ENCODE data around the gene ANKRD55. TPM values are rescaled to one million over a fixed set of nuclear protein-coding genes. Genes with fewer than 3 reads are reported as not detected.

The ANKRD55 gene
- under 1 TPM in 3 of 4 donors, not detected in 1; 0.17 to 0.37 (median 0.32) TPM for total RNA-seq

DNA sequence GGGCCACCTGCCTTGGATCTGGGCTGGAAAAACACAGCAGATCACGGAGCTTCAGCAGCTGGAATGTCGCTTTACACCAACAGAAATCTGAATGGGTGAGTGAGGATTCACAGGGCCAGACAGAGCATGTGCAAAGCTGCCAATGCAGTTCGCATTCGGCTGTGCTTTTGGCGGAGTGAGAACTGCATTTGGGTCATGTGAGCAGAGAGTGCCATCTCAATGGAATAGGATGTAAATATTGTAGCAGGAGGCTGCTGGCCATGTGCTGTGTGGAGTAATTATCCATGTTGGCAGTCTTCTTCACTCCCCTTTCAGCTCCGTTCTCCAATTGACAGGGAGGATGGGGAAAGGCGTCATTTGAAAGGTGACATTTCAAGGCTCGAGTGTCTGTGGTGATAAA is at the start of gene ANKRD55:
ANKRD55 (minus strand) TSS at position 101 of the 400 bp plus-strand sequence. CDS start 417 bp downstream, outside the sequence.
- TF ChIP-seq, protein P1, sequence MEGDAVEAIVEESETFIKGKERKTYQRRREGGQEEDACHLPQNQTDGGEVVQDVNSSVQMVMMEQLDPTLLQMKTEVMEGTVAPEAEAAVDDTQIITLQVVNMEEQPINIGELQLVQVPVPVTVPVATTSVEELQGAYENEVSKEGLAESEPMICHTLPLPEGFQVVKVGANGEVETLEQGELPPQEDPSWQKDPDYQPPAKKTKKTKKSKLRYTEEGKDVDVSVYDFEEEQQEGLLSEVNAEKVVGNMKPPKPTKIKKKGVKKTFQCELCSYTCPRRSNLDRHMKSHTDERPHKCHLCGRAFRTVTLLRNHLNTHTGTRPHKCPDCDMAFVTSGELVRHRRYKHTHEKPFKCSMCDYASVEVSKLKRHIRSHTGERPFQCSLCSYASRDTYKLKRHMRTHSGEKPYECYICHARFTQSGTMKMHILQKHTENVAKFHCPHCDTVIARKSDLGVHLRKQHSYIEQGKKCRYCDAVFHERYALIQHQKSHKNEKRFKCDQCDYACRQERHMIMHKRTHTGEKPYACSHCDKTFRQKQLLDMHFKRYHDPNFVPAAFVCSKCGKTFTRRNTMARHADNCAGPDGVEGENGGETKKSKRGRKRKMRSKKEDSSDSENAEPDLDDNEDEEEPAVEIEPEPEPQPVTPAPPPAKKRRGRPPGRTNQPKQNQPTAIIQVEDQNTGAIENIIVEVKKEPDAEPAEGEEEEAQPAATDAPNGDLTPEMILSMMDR (IDR thresholded peaks at IDR 0.05) = no peak
- no peak for TF ChIP-seq POLR2A (IDR thresholded peaks at IDR 0.05)
- H3K4me3 ChIP-seq (ENCODE audit: low read depth, poor library complexity, severe bottlenecking) = no peak within 1 kb of the TSS
- intact Hi-C loops (cut with DNase I; ENCODE audit: low total_unique reads) = no loop called here
- no peak for DNase-seq (ENCODE audit: low spot score in 2 of 2)
- WGBS, 2 donors = 59 to 63% methylated on average over 8 of the region's 8 CpGs

DNA sequence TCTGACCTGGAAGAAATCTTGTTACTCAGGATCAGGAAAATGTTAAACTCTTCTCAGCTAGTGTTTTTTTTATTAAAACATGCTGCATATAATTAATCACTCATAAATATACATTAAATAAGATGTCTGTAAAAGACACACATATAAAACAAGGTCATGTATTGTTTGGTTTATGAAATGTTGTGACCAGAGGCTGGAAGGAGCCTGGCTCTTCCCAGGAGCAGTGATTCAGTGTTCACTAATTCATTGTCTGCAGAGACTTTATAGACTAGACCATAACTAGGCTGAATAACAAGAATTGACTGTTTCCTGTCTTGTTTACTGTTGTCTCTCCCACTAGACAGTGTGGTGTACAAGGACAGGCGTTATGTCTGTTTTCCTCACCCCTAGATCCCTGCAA is 49.1 kb upstream of the ANKRD55 start:
- no peak for DNase-seq (ENCODE audit: low spot score in 2 of 2)
- 95 to 97% methylated on average over 1 of the region's 1 CpG for WGBS, 2 donors
- no peak overlapping the region for H3K4me3 ChIP-seq (ENCODE audit: low read depth, poor library complexity, severe bottlenecking)
- TF ChIP-seq, protein P1 (IDR thresholded peaks at IDR 0.05) = no peak
- TF ChIP-seq POLR2A (IDR thresholded peaks at IDR 0.05) = no peak
- intact Hi-C loops (cut with DNase I; ENCODE audit: low total_unique reads) = no loop called here

DNA sequence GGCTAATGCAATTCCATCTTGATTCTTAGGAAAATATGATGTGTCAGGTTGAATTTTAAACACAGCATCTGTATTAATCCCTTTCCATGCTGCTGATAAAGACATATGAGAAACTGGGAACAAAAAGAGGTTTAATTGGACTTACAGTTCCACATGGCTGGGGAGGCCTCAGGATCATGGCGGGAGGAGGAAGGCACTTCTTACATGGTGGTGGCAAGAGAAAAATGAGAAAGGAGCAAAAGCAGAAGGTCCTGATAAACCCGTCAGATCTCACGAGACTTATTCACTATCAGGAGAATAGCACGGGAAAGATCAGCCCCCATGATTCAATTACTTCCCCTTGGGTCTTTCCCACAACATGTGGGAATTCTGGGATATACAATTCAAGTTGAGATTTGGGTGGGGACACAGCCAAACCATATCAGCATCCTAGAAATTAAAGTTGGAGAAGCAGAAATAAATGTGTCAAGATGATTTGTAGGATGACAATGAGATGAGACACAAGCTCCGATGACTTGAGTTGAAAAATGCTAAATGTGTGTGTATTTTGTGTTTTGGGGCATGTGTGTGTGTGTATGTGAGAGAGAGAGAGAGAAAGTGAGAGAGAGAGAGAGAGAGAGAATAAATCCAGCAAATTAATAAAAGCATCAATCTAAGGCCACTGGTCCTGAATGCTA is 48.5 kb upstream of the ANKRD55 start:
- WGBS, 2 donors = 82 to 88% methylated on average over 5 of the region's 5 CpGs
- no peak for DNase-seq (ENCODE audit: low spot score in 2 of 2)
- no peak for TF ChIP-seq POLR2A (IDR thresholded peaks at IDR 0.05)
- TF ChIP-seq, protein P1 (IDR thresholded peaks at IDR 0.05) = no peak
- intact Hi-C loops (cut with DNase I; ENCODE audit: low total_unique reads) = no loop called here
- H3K4me3 ChIP-seq (ENCODE audit: low read depth, poor library complexity, severe bottlenecking) = no peak overlapping the region

DNA sequence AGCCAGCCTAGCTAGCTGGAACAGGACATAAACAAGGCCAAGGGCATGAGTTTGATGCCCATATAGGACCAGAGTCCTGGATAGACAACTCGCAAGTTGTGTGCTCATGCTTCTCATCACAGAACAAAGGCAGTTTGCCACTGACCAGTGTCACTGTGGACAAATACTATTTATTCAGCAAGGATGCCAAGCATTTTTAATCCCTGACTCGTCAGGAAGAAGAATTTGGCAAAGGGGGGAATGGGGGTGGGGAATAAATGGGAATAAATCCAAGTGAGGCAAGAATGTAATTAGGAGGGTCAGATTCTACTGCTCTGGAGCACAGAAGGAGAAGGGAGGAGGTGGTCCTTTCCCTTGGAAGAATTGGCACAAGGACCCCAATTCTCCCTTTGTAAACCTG is 46.8 kb upstream of the ANKRD55 start:
- WGBS, 2 donors = 27 to 70% methylated on average over 2 of the region's 2 CpGs
- intact Hi-C loops (cut with DNase I; ENCODE audit: low total_unique reads) = no loop called here
- no peak overlapping the region for H3K4me3 ChIP-seq (ENCODE audit: low read depth, poor library complexity, severe bottlenecking)
- DNase-seq (ENCODE audit: low spot score in 2 of 2) = no peak
- no peak for TF ChIP-seq POLR2A (IDR thresholded peaks at IDR 0.05)
- TF ChIP-seq, protein P1 (IDR thresholded peaks at IDR 0.05) = no peak

DNA sequence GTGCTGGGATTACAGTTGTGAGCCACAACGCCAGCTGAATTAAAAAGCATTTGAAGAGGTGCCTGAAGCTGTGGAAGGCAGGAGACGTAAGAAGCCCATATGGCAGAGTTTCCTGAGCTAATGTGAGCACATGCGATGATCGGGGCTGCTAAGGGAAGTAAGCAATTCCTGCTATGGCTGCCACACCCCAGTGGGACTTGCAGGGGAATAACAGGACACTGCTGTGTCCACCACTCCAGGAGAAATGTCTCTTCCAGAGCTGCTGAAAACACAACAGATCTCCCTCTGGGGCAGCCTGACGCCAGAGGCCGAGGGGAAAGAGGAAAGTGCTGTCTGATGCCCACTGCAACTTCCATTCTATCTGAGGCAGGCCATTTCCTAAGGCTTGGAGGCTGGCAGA is 46.2 kb upstream of the ANKRD55 start:
- no peak for TF ChIP-seq POLR2A (IDR thresholded peaks at IDR 0.05)
- TF ChIP-seq, protein P1 (IDR thresholded peaks at IDR 0.05) = no peak
- intact Hi-C loops (cut with DNase I; ENCODE audit: low total_unique reads) = no loop called here
- 77% methylated on average over 6 of the region's 6 CpGs for WGBS, 2 donors
- DNase-seq (ENCODE audit: low spot score in 2 of 2) = no peak
- no peak overlapping the region for H3K4me3 ChIP-seq (ENCODE audit: low read depth, poor library complexity, severe bottlenecking)

DNA sequence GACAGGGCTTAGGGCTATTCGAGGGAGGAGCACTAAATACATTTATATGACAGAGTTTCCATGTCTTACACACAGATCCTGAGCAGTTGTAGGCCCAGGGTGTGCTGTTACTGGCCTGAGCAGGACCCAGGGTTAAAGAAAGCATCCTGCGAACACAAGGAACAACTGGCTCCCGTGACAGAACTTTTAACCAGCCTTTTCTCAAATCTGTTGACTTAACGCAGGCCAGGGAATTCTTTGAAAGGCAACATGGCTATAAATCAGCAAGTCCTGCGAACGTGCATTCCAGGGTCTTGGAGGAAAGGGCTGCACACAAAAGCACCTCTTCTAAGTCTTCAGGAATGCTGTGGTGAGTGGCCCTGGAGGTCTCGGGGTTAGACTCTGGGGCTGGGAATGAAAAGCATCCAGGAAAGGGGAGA is 45.2 kb upstream of the ANKRD55 start:
- intact Hi-C loops (cut with DNase I; ENCODE audit: low total_unique reads) = no loop called here
- H3K4me3 ChIP-seq (ENCODE audit: low read depth, poor library complexity, severe bottlenecking) = no peak overlapping the region
- 88 to 92% methylated on average over 7 of the region's 7 CpGs for WGBS, 2 donors
- no peak for TF ChIP-seq POLR2A (IDR thresholded peaks at IDR 0.05)
- TF ChIP-seq, protein P1 (IDR thresholded peaks at IDR 0.05) = no peak
- no peak for DNase-seq (ENCODE audit: low spot score in 2 of 2)

All from lower leg skin (tissue), 4 donors.